ENCODE measurements around the gene DTNB.
A peak's percentile ranks its signal among the peaks of the same experiment; 100 is the strongest.
"Not testable (repeated sequence)": the region's sequence is repeated elsewhere in the genome, so short reads cannot be mapped to it uniquely, and the experiment has no call there.

Gene DTNB

GRCh38 chr2:25682082-25682481 is 8.7 kb upstream of the DTNB start:
- DNase-seq, result no peak

DNA sequence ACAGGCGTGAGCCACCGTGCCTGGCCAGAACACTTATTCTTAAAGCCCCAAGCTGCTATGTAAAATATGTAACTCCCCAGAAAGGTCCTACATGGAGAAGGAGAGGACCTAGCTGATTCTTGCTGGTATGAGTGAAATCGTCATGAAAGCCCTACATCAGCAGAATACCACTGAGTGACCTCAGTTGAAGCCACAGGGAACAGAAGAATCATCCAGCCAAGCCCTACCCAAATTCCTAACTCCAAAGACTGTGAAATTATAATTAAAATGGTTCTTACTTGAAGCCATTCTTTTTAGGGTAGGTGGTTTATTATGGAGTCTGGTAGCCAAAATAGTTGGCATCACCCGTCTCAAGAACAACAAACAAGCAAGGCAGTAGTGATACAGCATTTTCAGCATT is 4.5 kb upstream of the DTNB start:
- no peak for DNase-seq

DNA sequence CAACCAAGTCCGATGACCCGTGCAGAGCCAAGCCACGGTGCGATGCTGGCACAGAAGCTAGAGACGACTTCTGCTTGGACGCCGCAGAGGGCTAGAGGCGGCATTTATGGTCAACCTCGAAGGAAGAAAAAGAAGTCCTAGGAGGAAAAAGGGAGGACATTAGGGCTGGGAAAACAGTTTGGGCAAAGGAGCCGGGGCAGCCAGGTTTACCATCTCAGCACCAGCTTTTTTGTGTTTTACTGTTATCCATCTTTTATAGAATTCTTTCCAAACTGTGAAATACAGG is 643 bp upstream of the DTNB start:
- DNase-seq, result no peak

DNA sequence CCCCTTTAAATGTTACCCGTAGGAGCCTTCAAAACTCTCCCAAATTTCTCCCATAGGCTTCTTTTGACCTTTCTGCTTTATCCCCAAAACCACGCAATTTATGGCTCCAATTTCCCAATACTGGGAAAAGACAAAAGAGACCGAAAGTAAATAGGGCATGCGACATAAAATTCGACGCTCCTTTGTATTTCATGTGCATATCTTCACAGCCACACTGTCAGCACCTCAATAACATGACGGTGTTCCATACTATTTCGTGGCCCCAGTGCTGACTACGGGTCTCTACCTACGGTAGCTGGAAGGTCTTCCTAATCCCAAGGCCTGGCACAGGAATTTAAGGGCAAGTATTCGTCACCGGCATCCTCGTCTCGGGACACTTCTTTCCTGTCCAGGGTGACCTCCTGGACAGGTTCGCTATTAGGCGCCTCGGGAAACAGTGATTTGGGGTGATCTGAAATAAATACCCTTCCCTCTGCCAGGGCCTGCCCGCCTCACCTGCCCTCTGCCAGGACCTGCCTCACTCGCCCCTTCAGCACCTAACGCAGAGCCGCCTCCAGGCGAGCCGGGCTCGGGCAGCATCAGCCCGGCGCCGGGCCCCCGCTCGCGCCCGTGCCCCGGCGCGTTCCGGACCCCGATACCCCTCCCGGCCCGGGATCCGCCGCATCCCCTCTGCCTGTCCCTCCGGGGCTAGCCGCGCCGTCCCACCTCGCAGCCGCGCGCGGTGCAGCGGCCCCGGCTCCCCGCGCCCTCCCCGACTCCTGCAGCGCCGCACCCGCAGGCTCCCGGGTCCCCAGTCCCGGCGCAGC is 680 bp downstream of the DTNB start:
- peak; percentile 76 for DNase-seq

DNA sequence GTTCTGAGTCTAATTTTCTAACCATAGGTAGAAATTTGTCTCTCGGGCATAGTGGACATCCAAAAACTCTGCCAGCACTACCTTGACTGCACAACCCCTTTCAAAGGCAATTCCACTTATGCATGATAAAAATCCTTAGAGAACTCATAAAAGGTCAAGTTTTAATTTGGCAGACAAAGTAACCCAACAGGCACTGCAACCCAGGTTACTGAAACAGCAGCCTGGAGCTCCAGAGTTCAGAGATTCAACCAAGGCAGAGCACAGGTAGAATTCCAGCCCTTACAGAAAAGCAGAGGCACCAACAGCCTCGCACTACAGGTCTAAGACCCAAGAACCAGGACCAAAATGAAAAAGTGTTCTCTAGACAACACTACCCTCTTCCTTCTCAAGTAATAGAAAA is 1.8 kb downstream of the DTNB start:
- no peak for DNase-seq

- DNase-seq, result no peak
These were observed 3.9 kb downstream of the DTNB start for GRCh38 chr2:25669520-25669919.

DNA sequence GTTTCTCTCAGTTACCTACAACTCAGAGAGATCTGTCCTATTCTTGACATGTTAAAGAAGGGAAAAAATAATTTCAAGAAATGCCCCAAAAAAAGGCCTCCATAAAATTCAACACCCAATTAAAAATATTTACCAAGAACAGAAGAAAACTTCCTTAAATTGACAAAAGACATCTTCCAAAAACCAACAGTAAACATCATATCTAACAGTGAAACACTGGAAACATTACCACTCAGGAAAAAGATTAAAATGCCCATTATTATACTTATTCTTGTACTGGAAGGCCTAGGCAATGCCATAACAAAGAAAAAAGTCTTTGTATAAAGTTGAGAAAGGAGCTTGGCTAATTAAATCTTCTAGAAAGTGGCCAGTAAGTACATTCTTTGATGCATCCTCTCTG is 7.2 kb downstream of the DTNB start:
- DNase-seq, result no peak

- not testable (repeated sequence) for DNase-seq
These were observed 7.9 kb downstream of the DTNB start for GRCh38 chr2:25665429-25665828.

DNA sequence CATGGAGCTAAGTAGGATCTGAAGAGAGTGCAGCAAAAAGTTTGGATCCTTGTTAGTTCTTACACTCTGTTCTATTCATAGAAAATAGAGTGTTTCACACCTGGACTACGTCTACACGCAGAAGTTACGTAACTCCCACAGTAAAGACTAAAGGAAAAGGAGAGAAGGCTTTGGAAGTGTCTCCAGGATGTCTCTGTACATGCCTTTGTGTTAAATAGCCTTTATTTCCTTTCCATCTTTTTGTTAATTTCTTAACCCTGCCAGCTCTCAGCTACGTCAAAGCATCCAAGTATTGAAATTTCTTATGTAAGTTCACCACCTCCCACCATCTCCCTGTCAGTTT is 8.4 kb downstream of the DTNB start:
- DNase-seq, result no peak

- no peak for DNase-seq
These were observed 9.0 kb downstream of the DTNB start for GRCh38 chr2:25664183-25664964.

GRCh38 chr2:25655316-25655715 is 18.1 kb downstream of the DTNB start:
- DNase-seq, result no peak

- DNase-seq, result no peak
These were observed 18.6 kb downstream of the DTNB start for GRCh38 chr2:25654801-25655200.

- no peak for DNase-seq
These were observed 21.5 kb downstream of the DTNB start for GRCh38 chr2:25651782-25652455.

DNA sequence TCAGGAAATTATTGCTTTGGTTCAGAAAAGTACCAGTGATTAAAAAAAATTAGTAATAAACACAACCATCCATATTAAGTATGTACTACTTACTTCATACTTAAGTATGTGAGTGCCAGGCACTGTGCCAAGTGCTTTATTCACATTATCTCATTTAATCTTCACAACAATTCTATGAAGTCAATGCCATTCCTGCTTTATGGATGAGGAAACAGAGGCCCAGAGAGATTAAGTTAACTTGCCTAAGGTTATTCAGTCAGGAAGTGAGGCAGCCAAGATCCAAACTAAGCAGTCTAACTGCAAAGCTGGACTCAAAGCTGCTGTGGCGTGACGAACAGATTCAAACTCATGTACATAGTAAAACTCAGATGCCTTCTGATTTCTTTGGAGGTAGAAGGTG is 22.3 kb downstream of the DTNB start:
- DNase-seq, result no peak

- DNase-seq, result no peak
These were observed 23.1 kb downstream of the DTNB start for GRCh38 chr2:25650256-25650655.

- no peak for DNase-seq
These were observed 23.6 kb downstream of the DTNB start for GRCh38 chr2:25649786-25650185.

DNA sequence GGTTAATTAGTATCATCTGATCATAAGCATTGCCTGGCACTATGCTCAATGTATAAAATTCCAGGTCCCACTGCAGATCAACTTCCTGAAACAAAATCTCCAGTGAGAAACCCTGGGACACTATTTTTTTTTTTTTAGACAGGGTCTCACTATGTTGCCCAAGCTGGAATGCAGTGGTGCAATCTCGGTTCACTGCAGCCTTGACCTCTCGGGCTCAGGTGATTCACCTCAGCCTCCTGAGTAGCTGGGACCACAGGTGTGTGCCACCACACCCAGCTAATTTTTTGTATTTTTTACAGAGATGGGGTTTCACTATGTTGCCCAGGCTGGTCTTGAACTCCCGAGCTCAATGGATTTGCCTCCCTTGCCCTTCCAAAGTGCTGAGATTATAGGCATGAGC is 31.1 kb downstream of the DTNB start:
- no peak for DNase-seq

- DNase-seq, result no peak
These were observed 33.7 kb downstream of the DTNB start for GRCh38 chr2:25639696-25640095.

GRCh38 chr2:25639131-25639530 is 34.2 kb downstream of the DTNB start:
- DNase-seq, result no peak

DNA sequence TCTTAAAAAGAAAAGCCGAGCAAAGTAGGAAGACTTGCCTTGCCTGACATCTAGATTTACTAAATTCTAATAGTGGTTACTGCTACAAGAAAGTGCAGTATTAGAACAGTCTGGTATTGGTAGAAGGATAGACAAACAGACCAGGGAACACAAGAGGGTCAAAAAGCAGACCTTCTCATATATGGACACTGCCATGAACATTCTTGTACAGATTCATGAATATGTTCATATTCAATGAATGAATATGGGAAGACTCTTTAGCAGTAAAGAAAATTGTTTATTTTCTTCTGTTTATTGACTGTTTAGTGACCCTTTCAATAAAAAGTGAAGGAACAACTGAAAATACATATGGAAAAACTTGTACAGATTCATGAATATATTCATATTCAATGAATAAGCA is 37.6 kb downstream of the DTNB start:
- no peak for DNase-seq

DNA sequence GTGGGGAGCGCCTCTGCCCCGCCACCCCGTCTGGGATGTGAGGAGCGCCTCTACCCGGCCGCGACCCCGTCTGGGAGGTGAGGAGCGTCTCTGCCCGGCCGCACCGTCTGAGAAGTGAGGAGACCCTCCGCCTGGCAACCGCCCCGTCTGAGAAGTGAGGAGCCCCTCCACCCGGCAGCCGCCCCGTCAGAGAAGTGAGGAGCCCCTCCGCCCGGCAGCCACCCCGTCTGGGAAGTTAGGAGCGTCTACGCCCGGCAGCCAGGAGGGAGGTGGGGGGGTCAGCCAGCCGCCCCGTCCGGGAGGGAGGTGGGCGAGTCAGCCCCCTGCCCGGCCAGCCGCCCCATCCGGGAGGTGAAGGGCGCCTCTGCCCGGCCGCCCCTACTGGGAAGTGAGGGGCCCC is 39.6 kb downstream of the DTNB start:
- DNase-seq, result not testable (repeated sequence)

GRCh38 chr2:25632396-25632795 is 41.0 kb downstream of the DTNB start:
- no peak for DNase-seq

- DNase-seq, result no peak
These were observed 48.7 kb downstream of the DTNB start for GRCh38 chr2:25624635-25625034.

- DNase-seq, result no peak
These were observed 50.0 kb downstream of the DTNB start for GRCh38 chr2:25623361-25623760.
